Renal cortical epithelial cell (primary cell): ENCODE results near the gene PACSIN3. TPM values are rescaled to one million over a fixed set of nuclear protein-coding genes. Genes with fewer than 3 reads are reported as not detected.
A peak's percentile ranks its signal among the peaks of the same experiment; 100 is the strongest.

Source experiments
- DNase-seq: peaks from one replicate; pipeline ENCODE4 v3.0.0-alpha.2; 2011; ENCODE audit warnings: low read depth
- total RNA-seq: library from RNA; depleted of rRNA; stranded (reverse); fragments of >200 nt; gene quantifications from 2 replicates; pipeline ENCODE4 v1.2.3, GENCODE V29; 2014

Gene PACSIN3
- total RNA-seq, 1 donor from 2014 or later: 29.8 TPM

GRCh38 chr11:47152953-47153950, 33.0 kb downstream of the PACSIN3 start:
- DNase-seq: peak; percentile 64

GRCh38 chr11:47152126-47152952, 33.9 kb downstream of the PACSIN3 start:
- no peak for DNase-seq

- no peak for DNase-seq
Observed at GRCh38 chr11:47149782-47150181, 36.5 kb downstream of the PACSIN3 start.

GRCh38 chr11:47148903-47149531, 37.2 kb downstream of the PACSIN3 start:
- no peak for DNase-seq

GRCh38 chr11:47148270-47148669, 38.0 kb downstream of the PACSIN3 start:
- DNase-seq: no peak

GRCh38 chr11:47147681-47148080, 38.6 kb downstream of the PACSIN3 start:
- no peak for DNase-seq

- DNase-seq: no peak
Observed at GRCh38 chr11:47147250-47147649, 39.0 kb downstream of the PACSIN3 start.

- DNase-seq: no peak
Observed at GRCh38 chr11:47144541-47144940, 41.7 kb downstream of the PACSIN3 start.

- peak; percentile 42 for DNase-seq
Observed at GRCh38 chr11:47143322-47143721, 42.9 kb downstream of the PACSIN3 start.

GRCh38 chr11:47139878-47140277, 46.4 kb downstream of the PACSIN3 start:
- DNase-seq: no peak

GRCh38 chr11:47137476-47137875, 48.8 kb downstream of the PACSIN3 start:
- no peak for DNase-seq

- no peak for DNase-seq
Observed at GRCh38 chr11:47136921-47137320, 49.3 kb downstream of the PACSIN3 start.

- DNase-seq: no peak
Observed at GRCh38 chr11:47136327-47136726, 49.9 kb downstream of the PACSIN3 start.

- DNase-seq: no peak
Observed at GRCh38 chr11:47132981-47133380, 53.3 kb downstream of the PACSIN3 start.

- DNase-seq: no peak
Observed at GRCh38 chr11:47132490-47132889, 53.7 kb downstream of the PACSIN3 start.

GRCh38 chr11:47131136-47131535, 55.1 kb downstream of the PACSIN3 start:
- no peak for DNase-seq

- DNase-seq: no peak
Observed at GRCh38 chr11:47130543-47130942, 55.7 kb downstream of the PACSIN3 start.

Other genes starting within 250 kb of the PACSIN3 start
- gene CSTPP1, start 249.7 kb downstream of the PACSIN3 start, total RNA-seq: 23.3 and 34.3 TPM in 2 replicates
- 116 and 242 TPM in 2 replicates for gene ARFGAP2, start 9.6 kb downstream of the PACSIN3 start, total RNA-seq
- 23.6 and 25.1 TPM in 2 replicates for gene DDB2, start 28.5 kb upstream of the PACSIN3 start, total RNA-seq
- 38.0 and 40.5 TPM in 2 replicates for gene ACP2, start 62.4 kb upstream of the PACSIN3 start, total RNA-seq
- 14.2 and 17.3 TPM in 2 replicates for gene NR1H3, start 71.6 kb upstream of the PACSIN3 start, total RNA-seq
- 7.1 and 23.8 TPM in 2 replicates for gene MADD, start 83.7 kb upstream of the PACSIN3 start, total RNA-seq
- gene MYBPC3, start 166.3 kb upstream of the PACSIN3 start, total RNA-seq: not detected in 2 replicates
- gene SPI1, start 192.1 kb upstream of the PACSIN3 start, total RNA-seq: not detected in 2 replicates
- gene SLC39A13, start 222.2 kb upstream of the PACSIN3 start, total RNA-seq: 51.9 and 140 TPM in 2 replicates
- gene PSMC3, start 240.0 kb upstream of the PACSIN3 start, total RNA-seq: 169 and 186 TPM in 2 replicates